HG03280 (cell line): Measurements from ENCODE around the gene PRELID3B.

Source experiments
- ATAC-seq: cut with Tn5 transposase; IDR thresholded peaks from one replicate; pipeline ENCODE4 v1.9.1; 2021; ENCODE audit warnings: mild to moderate bottlenecking, moderate library complexity; ENCODE audit not compliant: unreplicated experiment

Gene PRELID3B

GRCh38 chr20:58997141-58997770, 45.3 kb downstream of the PRELID3B start:
- no peak for ATAC-seq

DNA sequence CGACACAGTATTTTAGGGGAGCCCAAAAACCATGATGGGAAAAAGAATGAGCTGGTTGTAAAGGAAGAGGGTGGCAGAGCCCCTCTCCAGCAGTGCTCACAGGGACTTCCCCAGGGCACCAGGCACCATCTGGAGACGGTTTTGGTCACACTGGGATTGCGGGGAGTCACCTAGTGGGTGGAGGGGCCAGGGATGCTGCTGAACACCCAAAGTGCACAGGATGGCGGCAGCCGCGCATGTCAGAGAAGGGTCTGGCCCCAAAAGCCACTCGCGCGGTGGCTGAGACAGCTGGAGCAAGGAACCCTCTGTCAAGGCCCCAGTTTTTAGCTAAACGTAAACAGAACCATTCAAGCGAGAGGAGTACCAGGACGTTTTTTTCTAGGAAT, 46.4 kb downstream of the PRELID3B start:
- ATAC-seq = no peak

DNA sequence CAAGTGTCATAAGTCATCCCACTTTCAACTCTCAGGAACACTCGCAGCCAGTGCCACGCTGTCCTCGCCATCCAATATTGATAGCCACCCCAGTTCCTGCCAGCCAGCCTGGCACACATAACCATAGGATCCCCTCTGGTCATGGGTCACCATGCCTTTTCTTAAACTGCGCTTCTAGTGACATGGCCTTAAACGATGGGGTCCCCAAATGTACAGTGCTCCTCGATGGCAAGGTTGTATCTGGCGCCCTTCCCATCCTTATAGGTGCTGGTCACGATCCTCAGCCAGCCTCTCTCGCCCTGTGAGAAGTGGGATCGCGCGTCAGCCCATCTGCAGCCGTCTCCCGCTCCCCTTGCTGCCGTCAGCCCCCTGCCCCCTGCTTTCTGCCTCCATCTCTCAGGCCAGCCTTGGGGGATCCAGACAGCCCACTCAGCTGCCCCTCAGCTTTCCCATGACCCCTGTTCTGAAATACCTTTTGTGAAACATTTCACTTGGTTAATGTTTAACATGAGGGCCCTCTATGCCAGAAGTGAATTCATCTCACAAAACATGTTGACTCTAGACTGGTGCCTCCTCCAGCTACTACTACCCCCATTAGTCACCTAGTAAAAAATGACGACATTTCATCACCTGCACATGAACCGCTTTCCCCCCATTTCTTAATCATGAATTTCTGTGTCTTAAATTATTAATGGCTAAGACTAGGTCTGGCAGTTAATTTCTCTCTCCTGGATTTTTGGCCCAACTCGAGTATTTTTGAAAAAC, 46.9 kb downstream of the PRELID3B start:
- ATAC-seq = no peak

GRCh38 chr20:58994390-58995159, 48.0 kb downstream of the PRELID3B start:
- ATAC-seq = no peak

DNA sequence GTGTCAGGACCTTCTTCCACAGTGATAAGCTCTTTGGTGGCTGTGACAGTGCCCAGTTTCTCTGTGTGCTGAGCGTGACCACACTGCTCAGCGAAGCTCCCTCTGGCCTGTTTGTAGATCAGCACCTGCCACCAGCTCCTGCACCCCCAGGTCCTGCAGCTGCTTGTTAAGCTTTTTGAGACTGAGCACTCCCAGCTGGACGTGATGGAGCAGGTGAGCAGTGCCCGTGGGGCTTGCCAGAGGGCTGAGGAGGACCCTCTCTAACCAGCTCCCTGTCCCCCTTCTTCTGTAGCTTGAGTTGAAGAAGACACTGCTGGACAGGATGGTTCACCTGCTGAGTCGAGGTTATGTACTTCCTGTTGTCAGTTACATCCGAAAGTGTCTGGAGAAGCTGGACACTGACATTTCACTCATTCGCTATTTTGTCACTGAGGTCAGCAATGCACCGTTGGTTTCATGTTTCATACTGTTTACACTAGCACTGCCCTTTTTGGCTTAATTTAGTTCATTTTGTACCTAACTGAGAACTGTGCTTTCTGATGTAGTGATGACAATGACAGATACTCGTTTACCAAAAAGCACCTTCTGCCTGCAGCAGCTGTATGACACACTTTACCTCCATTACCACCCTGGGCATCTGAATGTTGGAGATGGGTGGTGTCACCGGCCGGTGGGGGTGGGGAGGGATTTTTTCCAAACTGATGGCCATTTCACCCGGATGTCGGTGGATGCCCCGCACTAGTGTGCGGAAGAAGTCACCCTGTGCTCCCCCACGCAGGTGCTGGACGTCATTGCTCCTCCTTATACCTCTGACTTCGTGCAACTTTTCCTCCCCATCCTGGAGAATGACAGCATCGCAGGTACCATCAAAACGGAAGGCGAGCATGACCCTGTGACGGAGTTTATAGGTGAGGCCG, 49.0 kb downstream of the PRELID3B start:
- no peak for ATAC-seq

- ATAC-seq = no peak
Measured at GRCh38 chr20:58992911-58993310, 49.7 kb downstream of the PRELID3B start.

DNA sequence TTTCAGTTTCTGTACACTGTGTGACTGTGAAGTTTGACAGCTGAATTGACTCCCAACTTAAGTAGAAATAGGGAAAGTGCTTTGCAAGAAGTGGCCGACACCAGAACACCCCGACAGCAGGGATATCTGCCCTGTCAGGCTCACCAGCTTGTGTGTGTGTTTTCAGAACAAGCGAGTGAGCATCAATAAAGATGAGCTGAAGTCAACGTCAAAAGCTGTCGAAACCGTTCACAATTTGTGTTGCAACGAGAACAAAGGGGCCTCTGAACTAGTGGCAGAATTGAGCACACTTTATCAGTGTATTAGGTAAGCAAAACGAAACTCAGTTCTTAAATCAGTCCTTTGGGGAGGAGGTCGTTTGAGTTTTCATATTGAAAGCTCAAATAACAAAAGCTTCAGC, 50.9 kb downstream of the PRELID3B start:
- ATAC-seq = no peak

DNA sequence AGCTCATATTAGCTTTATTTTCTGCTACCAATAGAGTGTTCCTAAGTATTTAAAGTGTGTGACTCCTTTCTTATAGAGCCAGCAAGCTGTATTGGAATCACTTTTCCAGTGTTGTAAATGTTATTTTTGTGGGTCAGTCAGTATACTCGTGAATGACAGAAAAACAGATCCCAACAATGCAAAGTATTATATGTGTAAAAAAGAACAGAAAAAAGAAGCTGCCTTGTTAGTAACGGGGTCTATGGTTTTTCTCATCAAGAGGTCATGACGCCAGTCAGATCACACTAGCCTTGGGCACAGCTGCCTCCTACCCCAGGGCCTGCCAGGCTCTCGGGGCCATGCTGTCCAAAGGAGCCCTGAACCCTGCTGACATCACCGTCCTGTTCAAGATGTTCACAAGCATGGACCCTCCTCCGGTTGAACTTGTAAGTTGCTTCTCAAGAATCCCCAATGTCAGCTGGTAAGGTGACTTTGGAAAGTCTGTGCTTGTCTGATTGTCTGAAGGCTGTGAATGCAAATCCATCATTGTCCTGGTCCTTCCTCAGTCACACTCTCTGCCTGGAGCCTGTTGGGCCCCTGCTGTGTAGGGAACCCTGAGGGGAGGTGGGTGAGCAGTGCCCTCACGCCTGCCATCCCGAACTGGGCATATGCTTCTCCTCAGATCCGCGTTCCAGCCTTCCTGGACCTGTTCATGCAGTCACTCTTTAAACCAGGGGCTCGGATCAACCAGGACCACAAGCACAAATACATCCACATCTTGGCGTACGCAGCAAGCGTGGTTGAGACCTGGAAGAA, 51.7 kb downstream of the PRELID3B start:
- ATAC-seq = no peak

GRCh38 chr20:58989196-58989595, 53.4 kb downstream of the PRELID3B start:
- ATAC-seq = no peak

DNA sequence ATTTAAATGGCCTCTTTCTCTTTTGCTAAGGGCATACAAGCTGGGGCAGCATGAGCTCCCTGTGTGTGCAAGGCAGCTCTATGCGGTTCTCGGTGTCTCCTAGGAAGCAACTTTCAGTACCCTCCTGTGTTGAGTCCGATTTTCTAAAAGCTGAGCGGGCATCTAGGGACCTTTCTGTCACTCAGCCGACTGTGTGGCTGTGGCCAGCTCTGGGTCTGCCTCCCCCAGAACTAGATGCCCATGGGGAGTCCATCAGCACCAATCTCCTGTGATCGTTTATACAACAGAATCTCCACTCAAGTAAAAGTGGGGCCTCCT, 54.1 kb downstream of the PRELID3B start:
- ATAC-seq = no peak

DNA sequence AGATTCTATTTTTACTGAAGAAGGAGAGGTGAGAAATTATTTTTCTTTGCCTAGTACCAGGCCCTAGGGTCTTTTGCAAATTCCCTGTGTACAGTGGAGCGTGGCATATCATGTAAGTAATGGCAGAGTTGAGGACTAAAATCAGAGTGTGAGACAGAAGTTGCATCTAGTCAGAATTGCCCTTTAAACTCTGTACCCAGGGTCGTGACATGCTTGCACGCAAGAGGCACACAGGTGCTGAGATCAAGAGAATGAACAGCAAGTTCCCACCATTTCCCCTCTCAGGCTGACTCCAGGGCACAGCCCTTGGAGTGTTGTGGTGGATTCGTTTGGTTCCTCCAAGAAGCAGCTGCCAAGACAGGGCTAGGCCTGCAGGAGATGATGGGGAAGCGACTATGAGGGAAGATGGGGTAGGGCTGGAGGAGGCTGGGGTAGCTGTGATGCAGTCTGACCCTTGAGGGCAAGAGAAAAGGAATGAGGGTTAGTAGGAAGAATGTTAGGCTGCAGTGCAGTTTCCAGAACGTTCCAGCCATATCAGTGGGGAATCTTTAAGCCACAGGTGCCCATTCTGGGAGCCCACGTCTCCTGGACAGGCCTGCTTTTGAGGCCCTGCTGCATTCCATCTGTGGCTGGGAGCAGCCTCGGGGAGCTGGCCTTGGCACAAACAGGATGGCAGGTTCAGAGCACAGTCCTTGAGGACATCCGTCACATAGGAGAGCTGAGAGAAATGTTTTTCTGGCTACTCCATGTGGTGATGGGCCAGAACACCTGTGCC, 54.6 kb downstream of the PRELID3B start:
- no peak for ATAC-seq

DNA sequence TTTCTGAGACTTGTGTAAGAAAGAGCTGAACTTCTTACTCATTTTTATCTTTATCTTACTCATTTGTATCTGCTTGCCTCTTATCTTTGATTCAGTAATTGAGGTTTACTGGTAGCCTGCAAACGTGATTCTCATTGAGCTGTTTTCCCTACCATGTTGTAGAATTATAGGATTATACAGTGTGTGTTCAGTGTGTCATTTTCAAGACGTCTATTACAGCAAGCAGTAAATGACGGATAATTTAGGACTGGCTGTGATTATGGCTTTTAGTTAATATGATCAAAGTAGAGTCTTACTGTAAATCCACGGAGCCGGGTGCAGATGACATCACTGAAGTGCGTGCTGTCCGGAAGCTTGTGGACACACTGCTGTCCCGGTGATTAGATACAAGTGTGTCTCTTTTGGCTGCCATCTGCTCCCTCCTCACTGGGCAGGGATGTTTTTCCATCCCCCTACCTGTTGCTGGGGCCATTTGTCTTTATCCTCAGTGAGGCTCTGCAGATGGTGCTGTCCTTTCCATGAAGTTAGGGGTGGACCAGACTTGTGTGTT, 55.5 kb downstream of the PRELID3B start:
- no peak for ATAC-seq

GRCh38 chr20:58986286-58986967, 56.2 kb downstream of the PRELID3B start:
- no peak for ATAC-seq

- no peak for ATAC-seq
Measured at GRCh38 chr20:58985656-58986055, 56.9 kb downstream of the PRELID3B start.

GRCh38 chr20:58984691-58985090, 57.9 kb downstream of the PRELID3B start:
- no peak for ATAC-seq
